GM19395 (cell line): ENCODE data around the gene SEC61B.
A peak's percentile ranks its signal among the peaks of the same experiment; 100 is the strongest.

Experiments used
- ATAC-seq: cut with Tn5 transposase; IDR thresholded peaks from one replicate; pipeline ENCODE4 v1.9.1; 2021; ENCODE audit warnings: mild to moderate bottlenecking, moderate library complexity; ENCODE audit not compliant: unreplicated experiment

Gene SEC61B

GRCh38 chr9:99266255-99267023 lies 44.4 kb downstream of the SEC61B start:
- peak; percentile 71 for ATAC-seq

- no peak for ATAC-seq
Measured at GRCh38 chr9:99269416-99269815, 47.3 kb downstream of the SEC61B start.

GRCh38 chr9:99270491-99270890 lies 48.4 kb downstream of the SEC61B start:
- no peak for ATAC-seq

- no peak for ATAC-seq
Measured at GRCh38 chr9:99272836-99273235, 50.8 kb downstream of the SEC61B start.

GRCh38 chr9:99274016-99274415 lies 51.9 kb downstream of the SEC61B start:
- no peak for ATAC-seq

GRCh38 chr9:99274495-99274894 lies 52.4 kb downstream of the SEC61B start:
- ATAC-seq: no peak
